Fibroblast of lung (primary cell): ENCODE results near the gene PTPRE. TPM values are rescaled to one million over a fixed set of nuclear protein-coding genes. Genes with fewer than 3 reads are reported as not detected.

Experiments
- DNase-seq, 2 donors: peaks; one replicate each; pipeline versions ENCODE4 v3.0.0 to v3.0.0-alpha.2; 2010; ENCODE audit warnings: low read depth in 2 of 2
- H2AFZ ChIP-seq: 2 replicates; pipeline ENCODE4 v1.5.1; 2012; ENCODE audit warnings: low read length, control low read depth, inconsistent platforms
- H3K27ac ChIP-seq: 2 replicates; pipeline ENCODE4 v1.5.1; 2011; ENCODE audit warnings: low read length, control low read depth; ENCODE audit not compliant: insufficient read depth
- H3K27me3 ChIP-seq: 2 replicates; pipeline ENCODE4 v1.5.1; 2011; ENCODE audit warnings: mild to moderate bottlenecking, low read length; ENCODE audit not compliant: control insufficient read depth, insufficient read depth
- H3K36me3 ChIP-seq: 2 replicates; pipeline ENCODE4 v1.5.1; 2011; ENCODE audit warnings: low read length; ENCODE audit not compliant: control insufficient read depth, insufficient read depth
- H3K4me1 ChIP-seq: 2 replicates; pipeline ENCODE4 v1.5.1; 2011; ENCODE audit warnings: low read length; ENCODE audit not compliant: control insufficient read depth, insufficient read depth; ENCODE audit errors: extremely low read depth
- H3K4me2 ChIP-seq: 2 replicates; pipeline ENCODE4 v1.5.1; 2011; ENCODE audit warnings: low read length, control low read depth; ENCODE audit not compliant: insufficient read depth; ENCODE audit errors: extremely low read depth
- H3K4me3 ChIP-seq, 4 experiments: fragments of 200-600 bp in 1 of 4; sonication (generic) in 1 of 4; replicated peaks in 1 of 4; 2 replicates each; pipeline ENCODE4 v1.5.1; 2011 to 2016; ENCODE audit warnings: low read length in 4 of 4, low read depth in 3 of 4, mild to moderate bottlenecking in 3 of 4, control low read depth in 2 of 4, inconsistent platforms in 1 of 4, mixed read lengths in 1 of 4; ENCODE audit not compliant: insufficient read depth in 1 of 4; ENCODE audit errors: control extremely low read depth in 1 of 4
- H3K79me2 ChIP-seq: 2 replicates; pipeline ENCODE4 v1.5.1; 2012; ENCODE audit warnings: mild to moderate bottlenecking, low read length, inconsistent platforms; ENCODE audit not compliant: control insufficient read depth, insufficient read depth
- H3K9ac ChIP-seq: 2 replicates; pipeline ENCODE4 v1.5.1; 2011; ENCODE audit warnings: mild to moderate bottlenecking, low read length, control low read depth; ENCODE audit not compliant: insufficient read depth
- H3K9me3 ChIP-seq: 2 replicates; pipeline ENCODE4 v1.5.1; 2012; ENCODE audit warnings: low read depth, low read length; ENCODE audit not compliant: control insufficient read depth, insufficient read depth
- H4K20me1 ChIP-seq: 2 replicates; pipeline ENCODE4 v1.5.1; 2011; ENCODE audit warnings: low read length; ENCODE audit not compliant: control insufficient read depth, insufficient read depth; ENCODE audit errors: extremely low read depth
- CTCF ChIP-seq, 2 donors: IDR thresholded peaks in 1 of 2; conservative IDR thresholded peaks in 1 of 2; 1 replicate in 1 of 2; 2 replicates in 1 of 2; pipeline ENCODE4 v1.5.1; 2011 to 2012; ENCODE audit warnings: low read length in 2 of 2, control low read depth in 1 of 2, inconsistent platforms in 1 of 2, low read depth in 1 of 2, mild to moderate bottlenecking in 1 of 2
- EZH2 ChIP-seq: IDR thresholded peaks from 2 replicates; pipeline ENCODE4 v1.5.1; 2012; ENCODE audit warnings: low read length, control low read depth, mild to moderate bottlenecking; ENCODE audit errors: missing control alignments
- polyA plus RNA-seq, 2 donors: library from polyadenylated mRNA; depleted of rRNA in 1 of 2; stranded (reverse) in 1 of 2; unstranded in 1 of 2; fragments of >200 nt; gene quantifications; 2 replicates each; pipeline ENCODE4 v1.2.1, GENCODE V29; 2011 to 2012; ENCODE audit warnings: missing spikeins in 1 of 2
- total RNA-seq: library from RNA; depleted of rRNA; stranded (reverse); fragments of >200 nt; gene quantifications from 2 replicates; pipeline ENCODE4 v1.2.1, GENCODE V29; 2014

Gene PTPRE
- total and polyA plus RNA-seq, 2 donors (not counting 1 experiment from before 2014, with no cell fraction given): 0.75 to 1.8 TPM

DNA sequence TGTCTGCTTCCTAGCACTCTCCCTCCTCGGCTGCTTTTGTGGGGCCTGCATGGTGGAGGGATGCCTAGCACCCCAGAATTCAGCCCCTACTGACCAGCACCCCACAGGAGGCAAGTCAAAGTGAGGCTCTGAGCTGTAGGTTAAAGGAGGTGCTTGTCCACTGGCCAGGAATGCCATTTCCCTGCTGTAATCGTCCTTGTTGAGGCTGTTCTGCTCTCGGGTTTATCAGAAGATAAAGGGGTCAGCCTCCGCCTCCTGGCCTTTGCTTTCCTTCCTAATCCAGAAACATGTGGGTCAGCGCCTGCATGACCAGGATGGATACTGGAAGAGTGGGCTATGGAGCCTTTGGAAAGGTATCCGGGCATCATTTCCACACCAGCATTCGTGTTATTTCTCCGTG is 120.4 kb downstream of the PTPRE start:
- no peaks in the 10 kb centered on the region for H3K4me1 ChIP-seq
- H3K27ac ChIP-seq: no peak overlapping the region
- H3K4me2 ChIP-seq: no peak overlapping the region
- H3K79me2 ChIP-seq: no peaks in the 10 kb centered on the region
- H3K27me3 ChIP-seq: no peaks in the 10 kb centered on the region
- H3K4me3 ChIP-seq: no peak overlapping the region
- TF ChIP-seq EZH2 (no peak), CTCF (conservative IDR thresholded peaks at IDR 0.05 in 1 of 2, IDR thresholded peaks at IDR 0.05 in 1 of 2; ENCODE audit: low read depth in 1 of 2, low read length in 2 of 2) (no peak)
- no peaks in the 10 kb centered on the region for H4K20me1 ChIP-seq
- H2AFZ ChIP-seq: no peak overlapping the region
- no peak overlapping the region for H3K9ac ChIP-seq
- no peaks in the 10 kb centered on the region for H3K36me3 ChIP-seq
- DNase-seq: no peak
- no peaks in the 10 kb centered on the region for H3K9me3 ChIP-seq

DNA sequence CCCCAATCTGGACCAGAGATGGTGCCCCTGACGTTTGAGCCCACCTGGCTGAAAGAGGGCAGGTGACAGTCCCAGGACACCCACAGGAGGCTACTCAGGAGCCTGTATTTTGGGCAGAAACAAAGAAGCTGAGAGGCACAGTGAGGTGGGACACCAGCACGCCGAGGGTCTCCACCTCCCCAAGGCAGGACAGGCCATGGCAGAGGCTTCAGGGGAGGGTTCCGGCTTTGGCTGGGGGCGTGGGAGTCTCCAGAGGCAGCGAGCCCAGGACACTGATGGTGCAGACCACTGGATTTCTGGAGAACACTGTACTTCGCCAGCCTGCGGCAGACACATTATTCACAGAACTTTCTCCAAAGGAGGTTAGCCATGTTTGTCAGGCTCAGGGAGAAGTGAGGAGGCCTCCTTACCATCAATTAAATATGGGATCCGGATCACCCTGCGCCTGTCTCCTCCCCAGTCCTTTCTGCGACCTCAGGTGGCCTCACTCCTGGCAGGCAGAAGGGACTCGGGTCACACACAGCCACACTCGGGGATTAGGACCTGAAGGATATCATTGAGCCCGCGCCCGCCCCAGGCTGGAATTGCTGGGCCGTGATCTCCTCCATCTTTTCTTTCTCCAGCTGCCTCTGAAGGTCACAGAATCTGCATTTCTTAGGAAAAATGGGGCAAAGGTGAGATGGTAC is 121.1 kb downstream of the PTPRE start:
- H2AFZ ChIP-seq: no peak overlapping the region
- H3K4me2 ChIP-seq: no peak overlapping the region
- H3K4me3 ChIP-seq: no peak overlapping the region
- H3K79me2 ChIP-seq: no peaks in the 10 kb centered on the region
- H3K36me3 ChIP-seq: no peaks in the 10 kb centered on the region
- TF ChIP-seq CTCF (conservative IDR thresholded peaks at IDR 0.05 in 1 of 2, IDR thresholded peaks at IDR 0.05 in 1 of 2; ENCODE audit: low read depth in 1 of 2, low read length in 2 of 2) (no peak), EZH2 (no peak)
- no peaks in the 10 kb centered on the region for H3K9me3 ChIP-seq
- H4K20me1 ChIP-seq: no peaks in the 10 kb centered on the region
- DNase-seq: no peak
- H3K27ac ChIP-seq: no peak overlapping the region
- no peaks in the 10 kb centered on the region for H3K4me1 ChIP-seq
- H3K27me3 ChIP-seq: no peaks in the 10 kb centered on the region
- no peak overlapping the region for H3K9ac ChIP-seq

DNA sequence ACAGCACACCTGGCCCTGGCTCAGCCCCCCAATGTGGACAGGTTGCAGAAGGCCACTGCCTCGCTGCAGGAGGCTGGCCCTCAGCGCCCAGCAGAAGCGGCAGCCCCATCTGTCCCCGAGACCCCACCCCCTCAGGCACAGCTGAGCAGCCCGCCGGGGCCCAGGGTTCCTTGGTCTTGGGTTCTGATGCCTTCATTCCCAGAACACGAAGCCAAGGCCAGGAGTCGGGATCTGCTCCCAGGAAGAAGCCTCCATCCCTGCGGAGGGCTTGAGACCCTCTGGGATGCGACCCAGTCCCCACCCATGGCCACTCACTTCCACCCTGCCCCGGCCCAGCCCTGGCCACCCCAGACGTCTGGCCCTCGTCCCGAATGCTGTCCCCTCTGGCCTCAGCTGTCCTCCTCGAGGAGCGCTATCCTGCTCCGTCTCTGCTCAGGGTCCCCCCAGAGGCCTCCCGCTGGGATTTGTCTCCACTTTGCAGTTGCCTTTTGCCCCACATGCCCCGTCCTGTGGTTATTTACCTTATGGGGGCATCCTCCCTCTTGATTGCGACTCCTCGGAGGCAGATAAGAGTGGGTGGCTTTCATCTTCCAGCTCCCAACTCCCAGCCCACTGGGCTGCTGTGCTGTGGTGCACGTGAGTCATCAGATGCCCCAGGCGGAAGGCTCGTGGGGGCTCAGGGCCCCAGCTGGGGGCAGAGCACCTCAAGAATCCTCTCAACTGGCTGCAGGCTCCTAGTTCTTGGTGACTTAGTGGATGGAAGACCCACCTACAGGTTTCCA is 121.8 kb downstream of the PTPRE start:
- Histone ChIP-seq H4K20me1 (no peaks in the 10 kb centered on the region), H2AFZ (no peak overlapping the region)
- DNase-seq: peak in 1 of 2 donors; percentile 25

More for the DNA sequence above, 121.8 kb downstream of the PTPRE start:
- no peaks in the 10 kb centered on the region for H3K9me3 ChIP-seq
- H3K4me3 ChIP-seq: no peak overlapping the region
- no peaks in the 10 kb centered on the region for H3K79me2 ChIP-seq
- H3K36me3 ChIP-seq: no peaks in the 10 kb centered on the region
- H3K4me2 ChIP-seq: no peak overlapping the region
- TF ChIP-seq EZH2 (no peak), CTCF (conservative IDR thresholded peaks at IDR 0.05 in 1 of 2, IDR thresholded peaks at IDR 0.05 in 1 of 2; ENCODE audit: low read depth in 1 of 2, low read length in 2 of 2) (no peak)
- H3K4me1 ChIP-seq: no peaks in the 10 kb centered on the region
- H3K9ac ChIP-seq: no peak overlapping the region
- H3K27me3 ChIP-seq: no peaks in the 10 kb centered on the region
- no peak overlapping the region for H3K27ac ChIP-seq
